Measurements from ENCODE around the gene GPR143. TPM values are rescaled to one million over a fixed set of nuclear protein-coding genes. Genes with fewer than 3 reads are reported as not detected.

GPR143 gene
- total and polyA plus RNA-seq, 2 of the 4 experiments (the other 2 are of a cell fraction) = 0.07 TPM; not detected in 1

DNA sequence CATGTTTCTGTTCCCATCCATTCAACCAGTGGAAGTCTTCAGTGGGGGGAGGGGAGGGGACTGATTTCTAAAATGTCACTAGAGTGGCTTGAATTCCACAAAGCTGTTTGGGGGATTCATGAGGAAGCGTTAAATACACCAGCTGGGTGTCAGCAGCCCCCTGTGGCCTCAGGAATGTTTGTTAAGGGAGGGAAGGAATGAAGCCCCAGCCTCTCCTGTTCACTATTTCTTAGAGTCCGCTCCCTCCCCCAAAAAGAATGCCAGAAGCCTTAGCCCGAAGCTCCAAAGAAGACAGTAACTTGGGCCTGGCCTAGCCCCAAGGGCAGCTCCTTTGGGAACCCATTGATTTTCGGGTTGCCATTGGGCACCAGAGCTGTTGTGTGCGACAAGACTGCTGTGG lies 23.9 kb upstream of the GPR143 start:
- Histone ChIP-seq H3K79me1 (ENCODE audit: low read depth in 1 of 2, low read length in 2 of 2) (no peaks in the 10 kb centered on the region), H2BK15ac (ENCODE audit: low read depth, low read length) (no peak overlapping the region), H3K23ac (ENCODE audit: low read depth, low read length) (no peak overlapping the region), H3K27ac (ENCODE audit: insufficient read depth, low read length) (no peak overlapping the region), H3K18ac (ENCODE audit: low read depth, low read length) (no peak overlapping the region), H2AK5ac (ENCODE audit: low read depth, low read length) (no peak overlapping the region), H2BK5ac (ENCODE audit: low read depth, low read length, poor library complexity, severe bottlenecking) (no peak overlapping the region), H4K8ac (ENCODE audit: low read depth in 2 of 2, low read length in 2 of 2) (no peak overlapping the region), H4K5ac (ENCODE audit: low read depth, low read length) (no peak overlapping the region), H4K20me1 (ENCODE audit: insufficient read depth, low read length) (no peaks in the 10 kb centered on the region), H3K36me3 (ENCODE audit: control insufficient read depth, insufficient read depth, low read length) (no peaks in the 10 kb centered on the region), H2AFZ (replicated peaks; ENCODE audit: low read length, poor library complexity) (no peak overlapping the region), H3K4me1 (ENCODE audit: control insufficient read depth, insufficient read depth, low read length) (peaks cover 4% of the 10 kb centered on the region; the same call in 1 of the 2 replicates), H3K4me3 (ENCODE audit: insufficient read depth, low read depth, low read length) (no peak overlapping the region), H2AK9ac (replicated peaks; ENCODE audit: low read depth, low read length, poor library complexity) (no peak overlapping the region), H3K56ac (ENCODE audit: extremely low read depth, insufficient read depth, low read length) (no peak overlapping the region), H4K91ac (ENCODE audit: insufficient read depth, low read depth, low read length) (no peak overlapping the region), H3K9me1 (ENCODE audit: insufficient read depth, low read length) (no peaks in the 10 kb centered on the region), H3K14ac (replicated peaks; ENCODE audit: low read depth, low read length) (no peak overlapping the region), H3K27me3 (ENCODE audit: control insufficient read depth, insufficient read depth, low read length) (peaks cover 19% of the 10 kb centered on the region), H2BK20ac (ENCODE audit: low read depth, low read length) (no peak overlapping the region), H3K4ac (ENCODE audit: low read depth, low read length) (no peak overlapping the region), H3K9ac (ENCODE audit: low read depth, low read length) (no peak overlapping the region), H3K9me3 (ENCODE audit: control insufficient read depth, insufficient read depth, low read length) (peaks cover 4% of the 10 kb centered on the region), H3K4me2 (ENCODE audit: low read depth, low read length) (no peak overlapping the region), H2BK120ac (ENCODE audit: low read depth, low read length) (no peak overlapping the region)
- WGBS, 2 experiments (ENCODE audit: extremely low coverage in 2 of 2, insufficient read length in 1 of 2) = no CpG with 5 or more reads among the region's 5 CpGs
- intact Hi-C loops (cut with micrococcal nuclease) (loop anchor here (5.0 kb wide), 1 partner anchor 83 kb away; no protein-coding TSS in a partner anchor), in situ Hi-C loops (cut with MboI; ENCODE audit: low sequenced_read_pairs) (no loop called here), dilution Hi-C loops (cut with HindIII; ENCODE audit: low sequenced_read_pairs, unreplicated experiment) (no loop called here)
- TF ChIP-seq, protein P1, sequence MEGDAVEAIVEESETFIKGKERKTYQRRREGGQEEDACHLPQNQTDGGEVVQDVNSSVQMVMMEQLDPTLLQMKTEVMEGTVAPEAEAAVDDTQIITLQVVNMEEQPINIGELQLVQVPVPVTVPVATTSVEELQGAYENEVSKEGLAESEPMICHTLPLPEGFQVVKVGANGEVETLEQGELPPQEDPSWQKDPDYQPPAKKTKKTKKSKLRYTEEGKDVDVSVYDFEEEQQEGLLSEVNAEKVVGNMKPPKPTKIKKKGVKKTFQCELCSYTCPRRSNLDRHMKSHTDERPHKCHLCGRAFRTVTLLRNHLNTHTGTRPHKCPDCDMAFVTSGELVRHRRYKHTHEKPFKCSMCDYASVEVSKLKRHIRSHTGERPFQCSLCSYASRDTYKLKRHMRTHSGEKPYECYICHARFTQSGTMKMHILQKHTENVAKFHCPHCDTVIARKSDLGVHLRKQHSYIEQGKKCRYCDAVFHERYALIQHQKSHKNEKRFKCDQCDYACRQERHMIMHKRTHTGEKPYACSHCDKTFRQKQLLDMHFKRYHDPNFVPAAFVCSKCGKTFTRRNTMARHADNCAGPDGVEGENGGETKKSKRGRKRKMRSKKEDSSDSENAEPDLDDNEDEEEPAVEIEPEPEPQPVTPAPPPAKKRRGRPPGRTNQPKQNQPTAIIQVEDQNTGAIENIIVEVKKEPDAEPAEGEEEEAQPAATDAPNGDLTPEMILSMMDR (conservative IDR thresholded peaks at IDR 0.05; ENCODE audit: low read depth, low read length) = no peak
- TF ChIP-seq NFE2L2 (IDR thresholded peaks at IDR 0.05; ENCODE audit: low read depth, low read length) (no peak), RFX5 (IDR thresholded peaks at IDR 0.05; ENCODE audit: low read depth, low read length) (no peak), MAFK (IDR thresholded peaks at IDR 0.05; ENCODE audit: low read depth, low read length) (no peak), FOS (IDR thresholded peaks at IDR 0.05; ENCODE audit: low read depth, low read length) (no peak), BHLHE40 (IDR thresholded peaks at IDR 0.05; ENCODE audit: low read depth, low read length) (no peak), CEBPB (IDR thresholded peaks at IDR 0.05; ENCODE audit: low read depth, low read length) (no peak), POLR2A (IDR thresholded peaks at IDR 0.05; ENCODE audit: low read depth, low read length) (no peak), RCOR1 (IDR thresholded peaks at IDR 0.05; ENCODE audit: insufficient replicate concordance, low read length) (no peak), MXI1 (IDR thresholded peaks at IDR 0.05; ENCODE audit: borderline replicate concordance, low read depth, low read length) (no peak), MAZ (IDR thresholded peaks at IDR 0.05; ENCODE audit: borderline replicate concordance, low read depth, low read length) (no peak), CHD1 (IDR thresholded peaks at IDR 0.05; ENCODE audit: low read depth, low read length) (no peak), SMC3 (IDR thresholded peaks at IDR 0.05; ENCODE audit: low read depth, low read length) (no peak), RAD21 (IDR thresholded peaks at IDR 0.05; ENCODE audit: low read length) (no peak)
- TF ChIP-seq, protein P2, sequence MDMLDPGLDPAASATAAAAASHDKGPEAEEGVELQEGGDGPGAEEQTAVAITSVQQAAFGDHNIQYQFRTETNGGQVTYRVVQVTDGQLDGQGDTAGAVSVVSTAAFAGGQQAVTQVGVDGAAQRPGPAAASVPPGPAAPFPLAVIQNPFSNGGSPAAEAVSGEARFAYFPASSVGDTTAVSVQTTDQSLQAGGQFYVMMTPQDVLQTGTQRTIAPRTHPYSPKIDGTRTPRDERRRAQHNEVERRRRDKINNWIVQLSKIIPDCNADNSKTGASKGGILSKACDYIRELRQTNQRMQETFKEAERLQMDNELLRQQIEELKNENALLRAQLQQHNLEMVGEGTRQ (IDR thresholded peaks at IDR 0.05; ENCODE audit: low read depth, low read length) = no peak
- TF ChIP-seq, protein P3, sequence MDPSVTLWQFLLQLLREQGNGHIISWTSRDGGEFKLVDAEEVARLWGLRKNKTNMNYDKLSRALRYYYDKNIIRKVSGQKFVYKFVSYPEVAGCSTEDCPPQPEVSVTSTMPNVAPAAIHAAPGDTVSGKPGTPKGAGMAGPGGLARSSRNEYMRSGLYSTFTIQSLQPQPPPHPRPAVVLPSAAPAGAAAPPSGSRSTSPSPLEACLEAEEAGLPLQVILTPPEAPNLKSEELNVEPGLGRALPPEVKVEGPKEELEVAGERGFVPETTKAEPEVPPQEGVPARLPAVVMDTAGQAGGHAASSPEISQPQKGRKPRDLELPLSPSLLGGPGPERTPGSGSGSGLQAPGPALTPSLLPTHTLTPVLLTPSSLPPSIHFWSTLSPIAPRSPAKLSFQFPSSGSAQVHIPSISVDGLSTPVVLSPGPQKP (IDR thresholded peaks at IDR 0.05; ENCODE audit: borderline replicate concordance, low read depth, low read length) = no peak
- no TSS peak for BruUV-seq (replicated peaks)
- POLR2A ChIA-PET (ENCODE audit: unreplicated experiment) = no interaction called here
- no peak for DNase-seq
- no peak for ATAC-seq (ENCODE audit: low read depth)
- CTCF ChIA-PET = no interaction called here
